GM23338 (cell line): ENCODE results near the gene ACTL6B. TPM values are rescaled to one million over a fixed set of nuclear protein-coding genes. Genes with fewer than 3 reads are reported as not detected.

Experiments used
- ATAC-seq: fragments of 200-7000 bp; cut with Tn5 transposase; 3 replicates; pipeline ENCODE4 v1.9.1; 2020
- DNase-seq: peaks from one replicate; pipeline ENCODE4 v3.0.0-alpha.2; 2015; ENCODE audit warnings: low spot score
- H2AFZ ChIP-seq: fragments of 200-600 bp; sonication (generic); 2 replicates; pipeline ENCODE4 v1.8.0; 2016; ENCODE audit warnings: antibody characterized with exemption, mild to moderate bottlenecking, moderate library complexity
- H3F3A ChIP-seq: fragments of 200-600 bp; sonication (generic); replicated peaks from 2 replicates; pipeline ENCODE4 v1.8.0; 2017; ENCODE audit warnings: antibody characterized with exemption, mixed run types, low read depth
- H3K27ac ChIP-seq: fragments of 200-600 bp; sonication (generic); 2 replicates; pipeline ENCODE4 v1.6.1; 2016; ENCODE audit warnings: low read depth
- H3K27me3 ChIP-seq: fragments of 200-600 bp; sonication (generic); 2 replicates; pipeline ENCODE4 v1.8.0; 2016; ENCODE audit warnings: mild to moderate bottlenecking, mixed run types, moderate library complexity; ENCODE audit not compliant: insufficient read depth
- H3K36me3 ChIP-seq: fragments of 200-600 bp; sonication (generic); 2 replicates; pipeline ENCODE4 v1.8.0; 2016; ENCODE audit warnings: mild to moderate bottlenecking; ENCODE audit not compliant: insufficient read depth
- H3K4me1 ChIP-seq: fragments of 200-600 bp; sonication (generic); 2 replicates; pipeline ENCODE4 v1.8.0; 2016; ENCODE audit warnings: mild to moderate bottlenecking, moderate library complexity; ENCODE audit not compliant: insufficient read depth
- H3K4me2 ChIP-seq: fragments of 200-600 bp; sonication (generic); 2 replicates; pipeline ENCODE4 v1.7.1; 2017; ENCODE audit warnings: mixed run types
- H3K4me3 ChIP-seq: fragments of 200-600 bp; sonication (generic); 2 replicates; pipeline ENCODE4 v1.6.1; 2016; ENCODE audit warnings: mixed run types
- H3K79me2 ChIP-seq: fragments of 200-600 bp; sonication (generic); replicated peaks from 2 replicates; pipeline ENCODE4 v1.8.0; 2017; ENCODE audit warnings: mild to moderate bottlenecking; ENCODE audit not compliant: insufficient read depth
- H3K9me2 ChIP-seq: fragments of 200-600 bp; sonication (generic); 2 replicates; pipeline ENCODE4 v1.8.0; 2017; ENCODE audit not compliant: insufficient read depth
- H4K20me1 ChIP-seq: fragments of 200-600 bp; sonication (generic); replicated peaks from 2 replicates; pipeline ENCODE4 v1.8.0; 2017; ENCODE audit warnings: mild to moderate bottlenecking; ENCODE audit not compliant: insufficient read depth
- H3K27ac Mint-ChIP-seq: 2 replicates; pipeline ENCODE4 v1.8.0; 2020; ENCODE audit warnings: inconsistent platforms, mild to moderate bottlenecking, moderate library complexity, mixed read lengths
- H3K27me3 Mint-ChIP-seq: 3 replicates; pipeline ENCODE4 v1.8.0; 2022; ENCODE audit warnings: low read depth, mild to moderate bottlenecking, moderate library complexity, mixed read lengths, inconsistent platforms; ENCODE audit not compliant: insufficient read depth, poor library complexity
- H3K36me3 Mint-ChIP-seq: 3 replicates; pipeline ENCODE4 v1.8.0; 2021; ENCODE audit warnings: low read depth, mild to moderate bottlenecking, inconsistent platforms, moderate library complexity, mixed read lengths
- H3K4me1 Mint-ChIP-seq: 3 replicates; pipeline ENCODE4 v1.8.0; 2020; ENCODE audit warnings: mild to moderate bottlenecking, inconsistent platforms, mixed read lengths
- H3K4me3 Mint-ChIP-seq: 3 replicates; pipeline ENCODE4 v1.8.0; 2021; ENCODE audit warnings: moderate library complexity, mild to moderate bottlenecking, inconsistent platforms, mixed read lengths
- H3K9me3 Mint-ChIP-seq: 3 replicates; pipeline ENCODE4 v1.8.0; 2020; ENCODE audit warnings: moderate library complexity, mild to moderate bottlenecking, inconsistent platforms, mixed read lengths
- CREB1 ChIP-seq: fragments of 250-450 bp; sonication (Bioruptor Pico); IDR thresholded peaks from 2 replicates; pipeline ENCODE4 v1.5.0; 2020; ENCODE audit warnings: low read depth, mild to moderate bottlenecking, moderate library complexity
- EZH2 ChIP-seq: fragments of 200-600 bp; sonication (generic); IDR thresholded peaks from one replicate; pipeline ENCODE4 v1.8.0; 2017; ENCODE audit warnings: antibody characterized with exemption, mild to moderate bottlenecking, low read depth; ENCODE audit not compliant: unreplicated experiment
- JUNB ChIP-seq: IDR thresholded peaks from one replicate; pipeline ENCODE4 v1.6.1; 2016; ENCODE audit warnings: antibody characterized with exemption; ENCODE audit not compliant: unreplicated experiment
- NANOG ChIP-seq: IDR thresholded peaks from 2 replicates; pipeline ENCODE4 v1.6.1; 2016; ENCODE audit warnings: antibody characterized with exemption, borderline replicate concordance
- POLR2AphosphoS5 ChIP-seq: IDR thresholded peaks from 2 replicates; pipeline ENCODE4 v1.6.1; 2016; ENCODE audit warnings: antibody characterized with exemption, low read depth
- ZNF462 ChIP-seq: fragments of 250-450 bp; sonication (Bioruptor Pico); IDR thresholded peaks from 2 replicates; pipeline ENCODE4 v1.5.0; 2020; ENCODE audit warnings: mild to moderate bottlenecking, moderate library complexity
- polyA plus RNA-seq: library from polyadenylated mRNA; unstranded; fragments of >200 nt; fragmentation: Nextera tagmentation; extraction: Ambion mirVana; gene quantifications from 2 replicates; pipeline ENCODE4 v1.2.1, GENCODE V29; 2016
- total RNA-seq: library from RNA; depleted of rRNA; stranded (reverse); fragments of >200 nt; shearing (Covaris generic); gene quantifications from 2 replicates; pipeline ENCODE4 v1.2.3, GENCODE V29; 2014
- TF ChIP-seq, protein P1 (sequence below), 2 experiments: fragments of 200-600 bp in 1 of 2; sonication (generic) in 1 of 2; conservative IDR thresholded peaks; 2 replicates each; pipeline versions ENCODE4 v1.5.1 to v1.6.1; 2016 to 2017; ENCODE audit warnings: antibody characterized with exemption in 2 of 2, low read depth in 2 of 2, mild to moderate bottlenecking in 2 of 2, moderate library complexity in 1 of 2
- TF ChIP-seq, protein P2 (sequence below): IDR thresholded peaks from 2 replicates; pipeline ENCODE4 v1.6.1; 2016; ENCODE audit warnings: antibody characterized with exemption

The ACTL6B gene
- total and polyA plus RNA-seq, 2 experiments from 2014 or later = 0.69 to 2.5 TPM

GRCh38 chr7:100604976-100605911 is 51.0 kb downstream of the ACTL6B start:
- H3K4me3 ChIP-seq = peak overlapping the region; percentile 90
- peaks cover 36% of the 10 kb centered on the region for H3K4me1 Mint-ChIP-seq
- no peak overlapping the region for H3K27ac ChIP-seq
- 0 out of 2 replicates have a peak, but pooled peaks cover 3% of the 10 kb centered on the region for H3F3A ChIP-seq
- H3K27me3 ChIP-seq = peaks cover 13% of the 10 kb centered on the region
- H3K4me2 ChIP-seq = peak overlapping the region; percentile 99
- H3K9me3 Mint-ChIP-seq = no peaks in the 10 kb centered on the region
- DNase-seq (peak; percentile 83), ATAC-seq (peak; percentile 22)
- H4K20me1 ChIP-seq = no peaks in the 10 kb centered on the region
- no peaks in the 10 kb centered on the region for H3K79me2 ChIP-seq
- H3K36me3 Mint-ChIP-seq = peaks cover 10% of the 10 kb centered on the region; the same call in 2 of the 3 replicates
- peak; percentile 39; the same call in 1 of the 2 replicates for TF ChIP-seq POLR2AphosphoS5
- TF ChIP-seq, protein P1, sequence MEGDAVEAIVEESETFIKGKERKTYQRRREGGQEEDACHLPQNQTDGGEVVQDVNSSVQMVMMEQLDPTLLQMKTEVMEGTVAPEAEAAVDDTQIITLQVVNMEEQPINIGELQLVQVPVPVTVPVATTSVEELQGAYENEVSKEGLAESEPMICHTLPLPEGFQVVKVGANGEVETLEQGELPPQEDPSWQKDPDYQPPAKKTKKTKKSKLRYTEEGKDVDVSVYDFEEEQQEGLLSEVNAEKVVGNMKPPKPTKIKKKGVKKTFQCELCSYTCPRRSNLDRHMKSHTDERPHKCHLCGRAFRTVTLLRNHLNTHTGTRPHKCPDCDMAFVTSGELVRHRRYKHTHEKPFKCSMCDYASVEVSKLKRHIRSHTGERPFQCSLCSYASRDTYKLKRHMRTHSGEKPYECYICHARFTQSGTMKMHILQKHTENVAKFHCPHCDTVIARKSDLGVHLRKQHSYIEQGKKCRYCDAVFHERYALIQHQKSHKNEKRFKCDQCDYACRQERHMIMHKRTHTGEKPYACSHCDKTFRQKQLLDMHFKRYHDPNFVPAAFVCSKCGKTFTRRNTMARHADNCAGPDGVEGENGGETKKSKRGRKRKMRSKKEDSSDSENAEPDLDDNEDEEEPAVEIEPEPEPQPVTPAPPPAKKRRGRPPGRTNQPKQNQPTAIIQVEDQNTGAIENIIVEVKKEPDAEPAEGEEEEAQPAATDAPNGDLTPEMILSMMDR (conservative IDR thresholded peaks at IDR 0.05; ENCODE audit: low read depth in 2 of 2) = no peak
- H3K4me1 ChIP-seq = peaks cover 26% of the 10 kb centered on the region
- H3K9me2 ChIP-seq = no peaks in the 10 kb centered on the region
- H3K36me3 ChIP-seq = no peaks in the 10 kb centered on the region
- peaks cover 33% of the 10 kb centered on the region for H3K27me3 Mint-ChIP-seq
- H3K27ac Mint-ChIP-seq = no peak overlapping the region
- H3K4me3 Mint-ChIP-seq = peak overlapping the region; percentile 86
- H2AFZ ChIP-seq = peak overlapping the region; percentile 89

DNA sequence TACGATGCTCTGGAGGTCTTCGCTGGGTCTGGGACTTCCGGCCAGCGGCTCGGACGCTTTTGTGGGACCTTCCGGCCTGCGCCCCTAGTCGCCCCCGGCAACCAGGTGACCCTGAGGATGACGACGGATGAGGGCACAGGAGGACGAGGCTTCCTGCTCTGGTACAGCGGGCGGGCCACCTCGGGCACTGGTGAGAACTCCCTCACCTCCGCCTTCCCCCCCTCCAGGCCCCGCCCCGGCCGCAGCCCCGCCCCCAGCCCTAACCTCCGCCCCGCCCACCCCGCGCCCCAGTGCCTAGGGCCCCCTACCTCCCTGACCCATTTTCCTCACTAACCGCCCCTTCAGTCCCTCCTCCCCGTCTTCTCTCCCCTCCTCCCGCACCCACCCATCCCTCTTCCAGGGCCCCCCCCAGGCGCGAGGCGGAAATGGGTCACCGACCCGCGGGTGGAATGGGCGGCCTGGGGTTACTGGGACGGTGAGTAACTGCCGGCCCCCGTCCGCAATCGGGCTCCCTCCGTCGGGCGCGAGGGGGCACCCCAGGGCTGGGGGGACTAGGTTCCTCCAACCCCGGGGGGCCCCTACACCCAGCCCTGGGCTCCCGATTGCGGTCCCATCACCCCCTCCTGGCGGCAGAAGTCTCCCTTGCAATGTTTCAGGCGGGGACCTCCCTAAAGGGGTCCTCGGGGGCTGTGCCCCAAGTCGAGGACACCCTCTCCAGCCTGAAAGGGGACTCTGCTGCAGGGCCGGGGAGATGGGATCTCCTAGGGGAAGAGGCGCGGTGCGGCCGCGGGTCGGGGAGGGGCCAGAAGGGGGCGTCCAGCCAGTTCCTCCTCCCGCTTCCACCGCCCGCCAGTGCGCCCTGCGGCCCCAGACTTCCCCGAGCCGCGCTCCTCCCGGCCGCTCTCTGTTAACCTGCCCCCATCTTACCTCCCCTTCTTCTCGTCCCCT is 51.9 kb downstream of the ACTL6B start:
- Histone ChIP-seq H3K4me2 (peak overlapping the region; percentile 99), H3K36me3 (no peaks in the 10 kb centered on the region), H3K9me2 (no peaks in the 10 kb centered on the region), H3K27ac (peak overlapping the region; percentile 97), H3K27me3 (peaks cover 13% of the 10 kb centered on the region), H4K20me1 (no peaks in the 10 kb centered on the region), H3K79me2 (no peaks in the 10 kb centered on the region), H3K4me3 (peak overlapping the region; percentile 90), H2AFZ (peak overlapping the region; percentile 89; the same call in 1 of the 2 replicates), H3K4me1 (peaks cover 26% of the 10 kb centered on the region), H3F3A (0 out of 2 replicates have a peak, but pooled peaks cover 3% of the 10 kb centered on the region)
- H3K4me1 Mint-ChIP-seq = peaks cover 37% of the 10 kb centered on the region
- DNase-seq (peak; percentile 93), ATAC-seq (peak; percentile 66)
- H3K27ac Mint-ChIP-seq = peak overlapping the region; percentile 94
- H3K4me3 Mint-ChIP-seq = peak overlapping the region; percentile 86
- H3K27me3 Mint-ChIP-seq = peaks cover 35% of the 10 kb centered on the region
- no peaks in the 10 kb centered on the region for H3K9me3 Mint-ChIP-seq
- peaks cover 7% of the 10 kb centered on the region; the same call in 2 of the 3 replicates for H3K36me3 Mint-ChIP-seq
- TF ChIP-seq NANOG (no peak), CREB1 (no peak), EZH2 (no peak), ZNF462 (CRISPR knock-in tag) (no peak), JUNB (no peak)
- TF ChIP-seq, protein P2, sequence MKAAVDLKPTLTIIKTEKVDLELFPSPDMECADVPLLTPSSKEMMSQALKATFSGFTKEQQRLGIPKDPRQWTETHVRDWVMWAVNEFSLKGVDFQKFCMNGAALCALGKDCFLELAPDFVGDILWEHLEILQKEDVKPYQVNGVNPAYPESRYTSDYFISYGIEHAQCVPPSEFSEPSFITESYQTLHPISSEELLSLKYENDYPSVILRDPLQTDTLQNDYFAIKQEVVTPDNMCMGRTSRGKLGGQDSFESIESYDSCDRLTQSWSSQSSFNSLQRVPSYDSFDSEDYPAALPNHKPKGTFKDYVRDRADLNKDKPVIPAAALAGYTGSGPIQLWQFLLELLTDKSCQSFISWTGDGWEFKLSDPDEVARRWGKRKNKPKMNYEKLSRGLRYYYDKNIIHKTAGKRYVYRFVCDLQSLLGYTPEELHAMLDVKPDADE = 0 out of 2 replicates have a peak, but pooled peaks have one; percentile 43
